HepG2 (cell line): ENCODE results near the gene ARHGEF1. TPM values are rescaled to one million over a fixed set of nuclear protein-coding genes. Genes with fewer than 3 reads are reported as not detected.

Experiments used
- ADNP ChIP-seq: sonication (generic); formaldehyde crosslinking; IDR thresholded peaks from 2 replicates; pipeline ENCODE4 v1.4.0; 2020; ENCODE audit warnings: missing genetic modification reagents
- AGO1 ChIP-seq: fragments of 200-400 bp; formaldehyde crosslinking; IDR thresholded peaks from 2 replicates; pipeline ENCODE4 v1.6.1; 2017; ENCODE audit warnings: mild to moderate bottlenecking, low read depth, low read length, moderate library complexity; ENCODE audit not compliant: poor library complexity, severe bottlenecking
- DNMT1 ChIP-seq: sonication (generic); formaldehyde crosslinking; IDR thresholded peaks from 2 replicates; pipeline ENCODE4 v1.5.1; 2020; ENCODE audit warnings: mild to moderate bottlenecking, missing genetic modification reagents
- HNRNPK ChIP-seq: fragments of 200-400 bp; formaldehyde crosslinking; IDR thresholded peaks from 2 replicates; pipeline ENCODE4 v1.6.1; 2018; ENCODE audit warnings: low read length, low read depth, moderate library complexity, mild to moderate bottlenecking; ENCODE audit not compliant: poor library complexity, severe bottlenecking
- NCOA2 ChIP-seq: sonication (generic); formaldehyde crosslinking; IDR thresholded peaks from 2 replicates; pipeline ENCODE4 v1.8.0; 2022; ENCODE audit warnings: inconsistent platforms
- SP2 ChIP-seq: sonication (generic); formaldehyde crosslinking; IDR thresholded peaks from 2 replicates; pipeline ENCODE4 v1.5.1; 2020; ENCODE audit warnings: mild to moderate bottlenecking, missing genetic modification reagents
- ZFP90 ChIP-seq: sonication (generic); formaldehyde crosslinking; IDR thresholded peaks from 2 replicates; pipeline ENCODE4 v1.8.0; 2022; ENCODE audit warnings: missing genetic modification reagents, mild to moderate bottlenecking, inconsistent platforms, borderline replicate concordance
- ZNF232 ChIP-seq: sonication (generic); formaldehyde crosslinking; IDR thresholded peaks from 2 replicates; pipeline ENCODE4 v1.4.0; 2020; ENCODE audit warnings: missing genetic modification reagents, borderline replicate concordance
- ZNF343 ChIP-seq: sonication (generic); formaldehyde crosslinking; IDR thresholded peaks from 2 replicates; pipeline ENCODE4 v1.4.0; 2020; ENCODE audit warnings: mild to moderate bottlenecking, missing genetic modification reagents
- ZSCAN21 ChIP-seq: sonication (generic); formaldehyde crosslinking; IDR thresholded peaks from 2 replicates; pipeline ENCODE4 v1.8.0; 2022; ENCODE audit warnings: mild to moderate bottlenecking, missing genetic modification reagents, moderate library complexity, borderline replicate concordance
- polyA plus RNA-seq, 8 experiments: library from polyadenylated mRNA; depleted of rRNA in 3 of 8; stranded (reverse) in 7 of 8; unstranded in 1 of 8; fragments of >200 nt; fragmentation: Illumina TruSeq in 4 of 8; extraction: Trizol in 4 of 8; gene quantifications; 2 replicates each; pipeline versions ENCODE4 v1.2.1 to v1.2.3, GENCODE V29; 2011 to 2016; ENCODE audit warnings: low read depth in 4 of 8, missing spikeins in 1 of 8, mixed read lengths in 1 of 8; ENCODE audit not compliant: insufficient read depth in 1 of 8
- total RNA-seq, 5 experiments: library from RNA; depleted of rRNA; stranded (reverse); fragments of >200 nt; fragmentation: Illumina TruSeq; extraction: Trizol; gene quantifications; 2 replicates each; pipeline ENCODE4 v1.2.3, GENCODE V29; 2016; ENCODE audit warnings: low read depth in 1 of 5
- TF ChIP-seq, protein P1 (sequence below), 2 experiments: IDR thresholded peaks; 2 replicates each; pipeline ENCODE4 v1.6.1; 2011 to 2012; ENCODE audit warnings: low read length in 2 of 2, borderline replicate concordance in 1 of 2, low read depth in 1 of 2, mild to moderate bottlenecking in 1 of 2, moderate library complexity in 1 of 2
- TF ChIP-seq, protein P2 (sequence below): sonication (generic); formaldehyde crosslinking; IDR thresholded peaks from 2 replicates; pipeline ENCODE4 v1.4.0; 2020; ENCODE audit warnings: missing genetic modification reagents
- TF ChIP-seq, protein P3 (sequence below): sonication (generic); formaldehyde crosslinking; IDR thresholded peaks from 2 replicates; pipeline ENCODE4 v1.5.1; 2020; ENCODE audit warnings: mild to moderate bottlenecking, missing genetic modification reagents, moderate library complexity
- TF ChIP-seq, protein P4 (sequence below): sonication (generic); formaldehyde crosslinking; IDR thresholded peaks from 2 replicates; pipeline ENCODE4 v1.8.0; 2023; ENCODE audit warnings: mild to moderate bottlenecking, missing genetic modification reagents
- TF ChIP-seq, protein P5 (sequence below): sonication (generic); formaldehyde crosslinking; IDR thresholded peaks from 2 replicates; pipeline ENCODE4 v1.5.0; 2020; ENCODE audit warnings: mild to moderate bottlenecking, missing genetic modification reagents
- TF ChIP-seq, protein P6 (sequence below): sonication (generic); formaldehyde crosslinking; IDR thresholded peaks from 2 replicates; pipeline ENCODE4 v1.5.1; 2020; ENCODE audit warnings: missing genetic modification reagents, mild to moderate bottlenecking, borderline replicate concordance

ARHGEF1 gene
- total and polyA plus RNA-seq, 2 of the 13 experiments (the other 11 are each of a cell fraction or from before 2014, with no cell fraction given) = 33.7 to 34.7 TPM

DNA sequence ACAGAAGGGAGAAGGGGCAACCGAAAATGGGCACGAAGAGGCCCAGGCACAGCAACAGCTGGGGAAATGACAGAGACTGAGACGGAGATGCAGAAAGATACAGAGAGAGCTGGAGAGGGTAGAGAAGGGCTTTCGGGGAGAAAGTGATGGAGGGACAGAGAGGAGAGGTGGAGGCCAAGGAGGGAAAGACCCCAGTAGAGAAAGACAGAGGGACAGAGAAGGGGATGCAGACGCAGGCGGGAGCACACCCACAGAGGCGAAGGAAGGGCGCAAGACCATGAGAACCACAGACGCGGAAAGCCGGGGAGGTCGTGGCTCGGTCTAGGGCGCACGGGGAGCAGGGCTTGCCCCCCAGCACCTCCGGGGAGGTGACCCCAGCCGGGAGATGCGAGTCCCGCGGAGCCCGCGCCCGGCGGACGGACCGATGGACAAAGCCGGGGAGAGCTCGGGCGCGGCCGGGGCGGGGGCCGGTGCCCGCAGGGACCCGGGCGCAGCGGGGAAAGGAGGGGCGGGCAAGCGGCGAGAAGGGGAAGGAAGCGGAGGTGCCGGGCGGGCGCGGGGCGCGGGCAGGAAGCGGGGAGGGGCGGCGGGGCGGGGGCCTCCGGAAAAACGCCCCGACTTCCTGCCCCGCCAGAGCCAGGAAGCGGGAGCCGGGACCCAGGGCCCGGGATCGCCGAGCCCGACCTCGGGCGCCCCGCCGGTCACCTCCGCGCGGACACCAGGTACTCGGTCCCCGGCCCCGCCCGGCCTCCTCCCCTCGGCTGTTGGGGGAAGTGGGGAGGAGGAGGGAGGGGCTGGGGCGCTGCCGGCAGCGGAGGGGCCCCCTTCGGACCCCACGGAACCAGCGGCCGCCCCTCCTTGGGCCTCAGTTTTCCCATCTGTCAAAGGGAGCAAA lies at the start of gene ARHGEF1 (continued):
- TF ChIP-seq, protein P1, sequence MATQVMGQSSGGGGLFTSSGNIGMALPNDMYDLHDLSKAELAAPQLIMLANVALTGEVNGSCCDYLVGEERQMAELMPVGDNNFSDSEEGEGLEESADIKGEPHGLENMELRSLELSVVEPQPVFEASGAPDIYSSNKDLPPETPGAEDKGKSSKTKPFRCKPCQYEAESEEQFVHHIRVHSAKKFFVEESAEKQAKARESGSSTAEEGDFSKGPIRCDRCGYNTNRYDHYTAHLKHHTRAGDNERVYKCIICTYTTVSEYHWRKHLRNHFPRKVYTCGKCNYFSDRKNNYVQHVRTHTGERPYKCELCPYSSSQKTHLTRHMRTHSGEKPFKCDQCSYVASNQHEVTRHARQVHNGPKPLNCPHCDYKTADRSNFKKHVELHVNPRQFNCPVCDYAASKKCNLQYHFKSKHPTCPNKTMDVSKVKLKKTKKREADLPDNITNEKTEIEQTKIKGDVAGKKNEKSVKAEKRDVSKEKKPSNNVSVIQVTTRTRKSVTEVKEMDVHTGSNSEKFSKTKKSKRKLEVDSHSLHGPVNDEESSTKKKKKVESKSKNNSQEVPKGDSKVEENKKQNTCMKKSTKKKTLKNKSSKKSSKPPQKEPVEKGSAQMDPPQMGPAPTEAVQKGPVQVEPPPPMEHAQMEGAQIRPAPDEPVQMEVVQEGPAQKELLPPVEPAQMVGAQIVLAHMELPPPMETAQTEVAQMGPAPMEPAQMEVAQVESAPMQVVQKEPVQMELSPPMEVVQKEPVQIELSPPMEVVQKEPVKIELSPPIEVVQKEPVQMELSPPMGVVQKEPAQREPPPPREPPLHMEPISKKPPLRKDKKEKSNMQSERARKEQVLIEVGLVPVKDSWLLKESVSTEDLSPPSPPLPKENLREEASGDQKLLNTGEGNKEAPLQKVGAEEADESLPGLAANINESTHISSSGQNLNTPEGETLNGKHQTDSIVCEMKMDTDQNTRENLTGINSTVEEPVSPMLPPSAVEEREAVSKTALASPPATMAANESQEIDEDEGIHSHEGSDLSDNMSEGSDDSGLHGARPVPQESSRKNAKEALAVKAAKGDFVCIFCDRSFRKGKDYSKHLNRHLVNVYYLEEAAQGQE (IDR thresholded peaks at IDR 0.05; ENCODE audit: borderline replicate concordance in 1 of 2, low read depth in 1 of 2, low read length in 2 of 2) = no peak
- TF ChIP-seq AGO1 (no peak), DNMT1 (CRISPR knock-in tag) (no peak), HNRNPK (peak; percentile 49), ZNF343 (no peak), ZNF232 (CRISPR knock-in tag) (no peak), ADNP (no peak), ZSCAN21 (CRISPR knock-in tag) (no peak), ZFP90 (CRISPR knock-in tag) (no peak), NCOA2 (CRISPR knock-in tag) (no peak; the same call in 1 of the 2 replicates), SP2 (CRISPR knock-in tag) (no peak; the same call in 1 of the 2 replicates)
- TF ChIP-seq, protein P2, sequence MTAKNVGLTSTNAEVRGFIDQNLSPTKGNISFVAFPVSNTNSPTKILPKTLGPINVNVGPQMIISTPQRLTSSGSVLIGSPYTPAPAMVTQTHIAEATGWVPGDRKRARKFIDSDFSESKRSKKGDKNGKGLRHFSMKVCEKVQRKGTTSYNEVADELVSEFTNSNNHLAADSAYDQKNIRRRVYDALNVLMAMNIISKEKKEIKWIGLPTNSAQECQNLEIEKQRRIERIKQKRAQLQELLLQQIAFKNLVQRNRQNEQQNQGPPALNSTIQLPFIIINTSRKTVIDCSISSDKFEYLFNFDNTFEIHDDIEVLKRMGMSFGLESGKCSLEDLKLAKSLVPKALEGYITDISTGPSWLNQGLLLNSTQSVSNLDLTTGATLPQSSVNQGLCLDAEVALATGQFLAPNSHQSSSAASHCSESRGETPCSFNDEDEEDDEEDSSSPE (CRISPR knock-in tag) = no peak
- TF ChIP-seq, protein P3, sequence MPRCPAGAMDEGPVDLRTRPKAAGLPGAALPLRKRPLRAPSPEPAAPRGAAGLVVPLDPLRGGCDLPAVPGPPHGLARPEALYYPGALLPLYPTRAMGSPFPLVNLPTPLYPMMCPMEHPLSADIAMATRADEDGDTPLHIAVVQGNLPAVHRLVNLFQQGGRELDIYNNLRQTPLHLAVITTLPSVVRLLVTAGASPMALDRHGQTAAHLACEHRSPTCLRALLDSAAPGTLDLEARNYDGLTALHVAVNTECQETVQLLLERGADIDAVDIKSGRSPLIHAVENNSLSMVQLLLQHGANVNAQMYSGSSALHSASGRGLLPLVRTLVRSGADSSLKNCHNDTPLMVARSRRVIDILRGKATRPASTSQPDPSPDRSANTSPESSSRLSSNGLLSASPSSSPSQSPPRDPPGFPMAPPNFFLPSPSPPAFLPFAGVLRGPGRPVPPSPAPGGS = no peak
- TF ChIP-seq, protein P4, sequence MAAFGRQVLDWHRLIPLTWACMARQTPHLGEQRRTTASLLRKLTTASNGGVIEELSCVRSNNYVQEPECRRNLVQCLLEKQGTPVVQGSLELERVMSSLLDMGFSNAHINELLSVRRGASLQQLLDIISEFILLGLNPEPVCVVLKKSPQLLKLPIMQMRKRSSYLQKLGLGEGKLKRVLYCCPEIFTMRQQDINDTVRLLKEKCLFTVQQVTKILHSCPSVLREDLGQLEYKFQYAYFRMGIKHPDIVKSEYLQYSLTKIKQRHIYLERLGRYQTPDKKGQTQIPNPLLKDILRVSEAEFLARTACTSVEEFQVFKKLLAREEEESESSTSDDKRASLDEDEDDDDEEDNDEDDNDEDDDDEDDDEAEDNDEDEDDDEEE (CRISPR knock-in tag) = no peak
- TF ChIP-seq, protein P5, sequence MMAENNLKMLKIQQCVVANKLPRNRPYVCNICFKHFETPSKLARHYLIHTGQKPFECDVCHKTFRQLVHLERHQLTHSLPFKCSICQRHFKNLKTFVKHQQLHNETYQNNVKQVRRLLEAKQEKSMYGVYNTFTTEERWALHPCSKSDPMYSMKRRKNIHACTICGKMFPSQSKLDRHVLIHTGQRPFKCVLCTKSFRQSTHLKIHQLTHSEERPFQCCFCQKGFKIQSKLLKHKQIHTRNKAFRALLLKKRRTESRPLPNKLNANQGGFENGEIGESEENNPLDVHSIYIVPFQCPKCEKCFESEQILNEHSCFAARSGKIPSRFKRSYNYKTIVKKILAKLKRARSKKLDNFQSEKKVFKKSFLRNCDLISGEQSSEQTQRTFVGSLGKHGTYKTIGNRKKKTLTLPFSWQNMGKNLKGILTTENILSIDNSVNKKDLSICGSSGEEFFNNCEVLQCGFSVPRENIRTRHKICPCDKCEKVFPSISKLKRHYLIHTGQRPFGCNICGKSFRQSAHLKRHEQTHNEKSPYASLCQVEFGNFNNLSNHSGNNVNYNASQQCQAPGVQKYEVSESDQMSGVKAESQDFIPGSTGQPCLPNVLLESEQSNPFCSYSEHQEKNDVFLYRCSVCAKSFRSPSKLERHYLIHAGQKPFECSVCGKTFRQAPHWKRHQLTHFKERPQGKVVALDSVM (CRISPR knock-in tag) = 0 out of 2 replicates have a peak, but pooled peaks have one; percentile 15
- TF ChIP-seq, protein P6, sequence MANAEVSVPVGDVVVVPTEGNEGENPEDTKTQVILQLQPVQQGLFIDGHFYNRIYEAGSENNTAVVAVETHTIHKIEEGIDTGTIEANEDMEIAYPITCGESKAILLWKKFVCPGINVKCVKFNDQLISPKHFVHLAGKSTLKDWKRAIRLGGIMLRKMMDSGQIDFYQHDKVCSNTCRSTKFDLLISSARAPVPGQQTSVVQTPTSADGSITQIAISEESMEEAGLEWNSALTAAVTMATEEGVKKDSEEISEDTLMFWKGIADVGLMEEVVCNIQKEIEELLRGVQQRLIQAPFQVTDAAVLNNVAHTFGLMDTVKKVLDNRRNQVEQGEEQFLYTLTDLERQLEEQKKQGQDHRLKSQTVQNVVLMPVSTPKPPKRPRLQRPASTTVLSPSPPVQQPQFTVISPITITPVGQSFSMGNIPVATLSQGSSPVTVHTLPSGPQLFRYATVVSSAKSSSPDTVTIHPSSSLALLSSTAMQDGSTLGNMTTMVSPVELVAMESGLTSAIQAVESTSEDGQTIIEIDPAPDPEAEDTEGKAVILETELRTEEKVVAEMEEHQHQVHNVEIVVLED (CRISPR knock-in tag) = no peak
